Dermis microvascular lymphatic vessel endothelial cell (primary cell): ENCODE measurements around the gene APBA3. TPM values are rescaled to one million over a fixed set of nuclear protein-coding genes. Genes with fewer than 3 reads are reported as not detected.

Experiments used
- DNase-seq, 2 donors: peaks; one replicate each; pipeline versions ENCODE4 v3.0.0 to v3.0.0-alpha.2; 2010; ENCODE audit warnings: low read depth in 2 of 2
- total RNA-seq: library from RNA; depleted of rRNA; stranded (reverse); fragments of >200 nt; gene quantifications from 2 replicates; pipeline ENCODE4 v1.2.1, GENCODE V29; 2014

Gene APBA3
- total RNA-seq, 1 donor from 2014 or later: 15.0 TPM

DNA sequence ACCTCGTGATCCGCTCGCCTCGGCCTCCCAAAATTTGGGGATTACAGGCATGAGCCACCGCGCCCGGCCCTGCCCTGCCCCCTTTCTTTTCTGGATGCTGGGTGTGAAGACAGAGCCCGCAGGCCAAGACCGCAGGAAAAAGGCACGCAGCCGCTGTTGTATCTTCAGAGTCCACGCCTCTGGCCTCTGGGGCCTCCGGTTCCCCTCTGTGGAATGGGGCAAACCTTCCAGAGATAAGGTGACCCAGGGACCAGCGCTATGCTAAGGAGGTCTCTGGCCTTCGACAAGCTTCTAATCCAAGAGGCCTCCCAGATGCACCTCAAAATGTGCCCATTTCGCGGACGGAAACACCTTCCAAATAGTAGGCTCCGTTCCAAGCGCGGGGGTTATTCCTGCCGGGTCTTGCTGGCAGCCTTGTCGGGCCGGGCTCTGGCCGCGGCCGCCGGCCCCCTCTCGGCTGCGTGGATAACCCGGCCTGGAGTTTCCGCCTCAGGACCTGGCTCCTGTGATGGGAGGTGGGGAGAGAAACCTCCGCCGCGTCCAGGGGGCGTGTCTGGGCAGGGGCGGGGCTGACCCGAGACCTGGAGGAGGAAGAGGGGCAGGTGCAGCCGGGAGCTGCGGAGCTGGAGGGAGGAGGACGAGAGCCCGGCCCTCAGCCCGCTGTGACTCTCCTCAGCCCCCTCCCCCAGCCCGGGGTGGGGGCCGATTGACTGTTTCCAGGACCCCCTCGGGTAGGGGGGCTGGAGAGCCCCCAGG, 40.2 kb downstream of the APBA3 start:
- DNase-seq: peak; percentile 64 to 78

DNA sequence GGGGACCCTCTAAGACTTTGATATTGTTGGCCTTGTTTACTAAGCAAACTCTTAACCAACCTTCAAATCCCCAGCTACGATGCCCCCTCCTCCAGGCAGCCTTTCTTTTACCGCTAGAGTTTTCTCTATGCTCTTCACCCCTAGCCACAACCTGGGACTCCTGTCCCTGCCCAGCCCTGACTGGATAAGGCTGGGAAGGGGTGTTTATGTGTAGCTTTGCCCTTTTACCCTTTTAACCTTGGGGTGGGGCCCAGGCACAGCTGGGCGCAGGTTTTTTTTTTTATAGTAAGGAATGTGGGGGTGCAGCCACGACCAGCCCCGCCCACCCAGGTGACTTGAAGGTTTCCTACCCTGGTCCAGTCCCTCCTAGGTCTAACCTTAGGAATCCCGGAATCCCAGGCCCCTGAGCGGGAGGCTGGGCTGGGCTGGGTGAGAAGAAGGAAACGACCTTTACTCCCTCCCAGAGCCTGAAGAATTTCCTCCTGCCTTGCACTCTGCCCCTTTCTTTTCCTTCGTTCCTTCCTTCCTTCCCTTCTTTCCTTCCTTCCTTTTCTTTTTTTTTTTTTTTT, 41.1 kb downstream of the APBA3 start:
- no peak for DNase-seq

DNA sequence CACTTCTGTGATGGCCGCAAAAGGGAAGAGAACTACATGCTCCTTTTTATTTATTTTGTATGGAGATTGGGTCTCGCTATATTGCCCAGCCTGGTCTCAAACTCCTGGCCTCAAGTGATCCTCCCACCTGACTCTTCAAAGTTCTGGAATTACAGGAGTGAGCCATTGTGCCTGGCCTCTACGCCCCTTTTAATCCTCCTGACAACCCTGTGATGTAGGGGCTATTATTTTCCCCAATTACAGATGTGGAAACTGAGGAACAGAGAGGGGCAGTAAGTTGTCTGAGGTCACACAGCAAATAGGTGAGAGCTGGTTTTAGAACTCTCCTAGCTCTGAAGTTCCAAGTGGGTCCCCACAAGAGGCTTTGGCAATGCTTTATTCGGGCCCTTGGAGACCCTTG, 41.6 kb downstream of the APBA3 start:
- DNase-seq: no peak

DNA sequence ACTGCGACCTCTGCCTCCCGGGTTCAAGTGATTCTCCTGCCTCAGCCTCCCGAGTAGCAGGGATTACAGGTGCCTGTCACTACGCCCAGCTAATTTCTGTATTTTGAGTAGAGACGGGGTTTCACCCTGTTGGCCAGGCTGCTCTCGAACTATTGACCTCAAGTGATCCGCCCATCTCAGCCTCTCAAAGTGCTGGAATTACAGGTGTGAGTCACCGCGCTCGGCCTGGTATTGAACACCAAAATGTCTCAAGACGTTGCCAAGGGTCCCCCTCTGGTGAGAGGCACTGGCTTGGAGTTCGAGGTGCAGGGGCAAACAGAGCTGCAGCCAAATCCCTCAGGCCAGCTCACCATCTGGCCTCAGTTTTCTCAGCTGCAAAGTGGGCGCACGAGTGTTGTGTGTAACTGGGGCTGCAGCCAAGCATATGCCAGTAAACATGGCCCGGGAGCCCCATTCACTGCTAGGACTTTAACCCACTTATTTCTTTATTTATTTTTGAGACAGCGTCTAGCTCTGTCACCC, 45.3 kb downstream of the APBA3 start:
- DNase-seq: no peak

DNA sequence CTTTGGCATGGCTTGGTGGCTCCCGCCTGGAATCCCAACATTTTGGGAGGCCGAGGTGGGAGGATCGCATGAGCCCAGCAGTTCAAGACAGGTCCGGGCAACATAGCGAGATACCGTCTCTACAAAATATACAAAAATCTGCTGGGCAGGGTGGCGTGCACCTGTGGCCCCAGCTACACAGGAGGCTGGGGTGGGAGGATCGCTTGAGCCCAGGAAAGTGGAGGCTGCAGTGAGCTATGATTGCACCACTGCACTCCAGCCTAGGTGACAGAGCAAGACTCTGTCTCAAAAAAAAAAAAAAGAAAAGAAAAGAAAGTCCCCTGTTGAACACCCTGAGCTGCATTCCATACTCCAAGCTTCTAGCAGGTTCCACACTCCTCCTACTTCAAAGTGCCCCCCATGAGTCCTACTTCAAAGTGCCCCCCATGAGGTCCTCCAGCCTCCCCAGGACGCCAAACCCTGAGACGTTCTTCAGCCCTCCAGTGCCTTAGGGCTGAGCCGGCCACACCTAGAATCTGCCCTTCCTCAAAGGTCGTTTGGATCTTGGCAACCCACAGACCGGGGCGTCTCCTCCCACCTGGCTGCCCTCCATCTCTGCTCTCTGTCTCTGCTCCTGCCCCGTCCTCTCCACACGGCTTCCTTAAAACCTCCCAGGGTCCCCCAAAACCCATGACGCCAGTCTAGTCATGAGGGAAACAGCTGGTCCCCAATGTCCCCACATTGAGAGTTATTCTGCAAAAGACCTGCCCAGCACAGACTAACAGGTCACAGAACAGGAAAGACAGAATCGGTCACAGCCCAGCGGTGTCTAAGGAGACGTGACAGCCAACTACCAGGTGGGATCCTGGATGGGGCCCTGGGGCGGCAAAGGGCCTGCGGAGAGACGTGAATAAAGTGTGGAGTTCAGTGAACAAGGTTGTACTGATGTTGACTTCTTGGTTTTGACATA, 48.6 kb downstream of the APBA3 start:
- DNase-seq: no peak

DNA sequence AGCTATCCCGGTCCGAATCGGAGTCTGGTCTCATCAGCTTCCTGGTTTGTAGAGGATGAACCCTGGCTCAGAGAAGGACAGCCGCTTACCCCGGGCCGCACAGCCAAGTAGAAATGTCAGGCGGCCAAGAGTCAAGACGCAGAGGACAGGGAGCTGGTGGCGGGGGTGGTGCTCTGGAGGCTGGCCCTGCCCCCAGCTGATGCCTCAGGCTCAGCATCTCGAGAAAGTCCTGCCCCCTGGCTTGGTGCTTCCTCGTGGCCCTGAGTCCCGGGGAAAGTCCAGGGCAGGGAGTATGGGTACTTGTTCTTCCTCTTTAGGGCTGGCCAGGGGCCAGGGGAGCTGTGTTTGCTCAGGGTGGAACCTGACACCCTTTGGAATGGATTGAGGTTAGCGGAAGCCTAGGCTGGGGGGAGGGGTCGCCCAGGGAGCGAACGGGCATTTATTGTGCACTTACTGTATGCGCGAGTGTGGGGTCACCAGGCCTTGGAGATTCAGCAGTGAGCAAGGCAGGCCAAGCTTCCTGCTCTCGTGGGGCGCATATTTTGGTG, 51.2 kb downstream of the APBA3 start:
- no peak for DNase-seq

DNA sequence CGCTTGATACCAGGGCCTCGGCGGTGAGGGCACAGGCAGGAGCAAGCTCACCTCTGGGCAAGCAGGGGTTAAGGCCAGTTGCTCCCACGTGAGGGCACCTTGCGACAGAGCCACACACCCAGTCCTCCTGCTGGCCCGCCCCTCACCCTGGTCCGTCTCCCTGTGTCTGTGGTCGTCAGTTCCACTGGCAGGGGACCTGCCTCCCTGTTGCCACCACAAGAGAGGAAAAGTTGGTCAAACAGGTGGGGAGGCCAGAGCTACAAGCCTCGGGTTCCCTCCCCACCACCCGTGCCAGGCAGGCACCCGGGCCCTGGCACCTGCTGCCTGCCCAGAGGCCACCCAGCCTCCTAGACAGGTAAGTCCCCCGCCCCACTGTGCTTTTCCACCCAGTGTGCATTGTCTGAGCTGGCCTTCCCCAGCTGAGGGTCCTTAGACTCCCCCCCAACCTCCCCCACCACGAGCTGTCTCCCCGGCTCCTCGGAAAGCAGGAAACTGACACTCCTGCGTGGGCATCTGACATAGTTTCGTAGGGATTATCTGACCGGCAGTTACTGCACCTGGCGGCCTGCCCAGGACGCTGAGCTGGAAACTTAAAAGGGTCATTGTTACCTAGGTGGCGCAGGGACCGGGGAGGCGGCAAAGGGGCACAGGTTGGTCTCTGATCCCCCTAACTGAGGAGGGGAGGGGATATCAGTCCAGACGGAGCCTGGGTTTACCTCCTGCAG, 53.1 kb downstream of the APBA3 start, which contains the start of gene TJP3:
TSS of gene TJP3 (plus strand) at position 178 of the 725 bp plus-strand sequence. CDS start 20,049 bp downstream, outside the sequence.
- DNase-seq: no peak

DNA sequence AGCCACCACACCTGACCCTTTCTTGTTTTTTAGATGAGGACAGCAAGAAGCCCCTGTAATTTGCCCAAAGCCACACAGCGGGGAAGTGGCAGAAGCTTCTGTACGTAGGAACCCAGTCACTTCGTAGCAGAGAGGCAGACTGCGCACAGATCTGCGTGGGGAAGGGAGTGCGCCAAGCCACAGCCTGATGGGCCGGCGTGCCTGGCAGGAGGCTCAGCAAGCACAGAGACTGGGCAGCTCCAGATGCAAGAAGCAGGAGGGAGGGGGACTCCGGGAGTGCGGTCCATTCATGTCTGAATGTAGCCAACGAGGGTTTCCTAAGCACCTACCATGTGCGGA, 53.7 kb downstream of the APBA3 start:
- no peak for DNase-seq

DNA sequence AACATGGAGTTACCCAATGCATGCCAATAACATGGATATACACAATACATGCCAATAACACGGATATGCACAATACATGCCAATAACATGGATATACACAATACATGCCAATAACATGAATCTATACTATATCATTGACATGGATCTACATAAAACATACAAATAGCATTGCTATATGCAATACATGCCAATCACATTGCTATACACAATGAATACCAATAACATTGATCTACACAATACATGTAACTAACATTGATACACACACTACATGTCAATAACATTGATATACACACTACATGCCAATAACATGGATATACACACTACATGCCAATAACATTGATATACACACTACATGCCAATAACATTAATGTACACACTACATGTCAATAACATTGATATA, 60.3 kb downstream of the APBA3 start:
- DNase-seq: no peak

Other genes starting within 250 kb of the APBA3 start
- not detected in 2 replicates for gene TEKTIP1, start 222.5 kb downstream of the APBA3 start, total RNA-seq
- 53.8 and 78.4 TPM in 2 replicates for gene MFSD12, start 204.1 kb downstream of the APBA3 start, total RNA-seq
- 58.9 and 73.7 TPM in 2 replicates for gene HMG20B, start 188.7 kb downstream of the APBA3 start, total RNA-seq
- 0.77 and 1.4 TPM in 2 replicates for gene GIPC3, start 176.2 kb downstream of the APBA3 start, total RNA-seq
- 1.9 and 2.1 TPM in 2 replicates for gene TBXA2R, start 154.8 kb downstream of the APBA3 start, total RNA-seq
- gene CACTIN, start 134.9 kb downstream of the APBA3 start, total RNA-seq: 18.6 and 25.8 TPM in 2 replicates
- gene PIP5K1C, start 61.2 kb downstream of the APBA3 start, total RNA-seq: 19.4 and 42.0 TPM in 2 replicates
- under 0.01 TPM in 2 replicates for gene TJP3, start 53.3 kb downstream of the APBA3 start, total RNA-seq
- gene MRPL54, start 990 bp upstream of the APBA3 start, total RNA-seq: 45.1 and 72.9 TPM in 2 replicates
- gene RAX2, start 10.5 kb upstream of the APBA3 start, total RNA-seq: not detected in 2 replicates
- 0.64 and 0.76 TPM in 2 replicates for gene MATK, start 24.7 kb upstream of the APBA3 start, total RNA-seq
- gene ZFR2, start 107.3 kb upstream of the APBA3 start, total RNA-seq: 0.13 TPM in 1 of 2 replicates, not detected in the other
- under 0.01 TPM in 1 of 2 replicates, not detected in the other for gene ATCAY, start 119.0 kb upstream of the APBA3 start, total RNA-seq
- gene NMRK2, start 171.4 kb upstream of the APBA3 start, total RNA-seq: not detected in 2 replicates
- 127 and 171 TPM in 2 replicates for gene DAPK3, start 209.4 kb upstream of the APBA3 start, total RNA-seq
- gene EEF2, start 223.8 kb upstream of the APBA3 start, total RNA-seq: 1,892 and 3,249 TPM in 2 replicates
- gene PIAS4, start 246.0 kb upstream of the APBA3 start, total RNA-seq: 24.1 and 32.9 TPM in 2 replicates